ENCODE measurements around the gene CAGE1. TPM values are rescaled to one million over a fixed set of nuclear protein-coding genes. Genes with fewer than 3 reads are reported as not detected.

The CAGE1 gene
- polyA plus RNA-seq, 1 donor (not counting 4 experiments of a cell fraction or from before 2014, with no cell fraction given) = 0.04 TPM

- H3K4me1 ChIP-seq (ENCODE audit: control insufficient read depth, extremely low read depth, insufficient read depth, low read length) = no peaks in the 10 kb centered on the region
- dilution Hi-C loops (cut with MboI; ENCODE audit: extremely low pct_ligation_motif_present, low sequenced_read_pairs) = loop anchor here (25.0 kb wide), 1 partner anchor 176 kb away; the partner anchor contains the start of gene SNRNP48
- no peak for TF ChIP-seq EZH2 (IDR thresholded peaks at IDR 0.05; ENCODE audit: low read length)
- H3K9me1 ChIP-seq (ENCODE audit: control insufficient read depth, extremely low read depth, insufficient read depth, low read length) = no peaks in the 10 kb centered on the region
- FAIRE-seq = no peak
- H3K4me2 ChIP-seq (ENCODE audit: control insufficient read depth, extremely low read depth, insufficient read depth, low read depth, low read length) = no peak overlapping the region
- H4K20me1 ChIP-seq (ENCODE audit: control insufficient read depth, extremely low read depth, insufficient read depth, low read length) = no peaks in the 10 kb centered on the region
- H3K27me3 ChIP-seq (ENCODE audit: control insufficient read depth, extremely low read depth, insufficient read depth, low read length) = no peaks in the 10 kb centered on the region
- H3K9me3 ChIP-seq (ENCODE audit: control insufficient read depth, low read depth, low read length) = no peaks in the 10 kb centered on the region
- H3K79me2 ChIP-seq (ENCODE audit: control insufficient read depth, insufficient read depth, low read length) = no peaks in the 10 kb centered on the region
- no peak for DNase-seq (ENCODE audit: low read depth, low spot score)
- H2AFZ ChIP-seq (ENCODE audit: control insufficient read depth, low read length) = no peak overlapping the region
- H3K4me3 ChIP-seq (ENCODE audit: control insufficient read depth in 2 of 3, extremely low read depth in 1 of 3, insufficient read depth in 2 of 3, low read depth in 1 of 3, low read length in 3 of 3) = no peak overlapping the region
- H3K9ac ChIP-seq (ENCODE audit: control insufficient read depth, extremely low read depth, insufficient read depth, low read length) = no peak overlapping the region
- no peak overlapping the region for H3K27ac ChIP-seq (ENCODE audit: control insufficient read depth, insufficient read depth, low read length)
- peaks cover 12 to 25% of the 10 kb centered on the region in 2 experiments for H3K36me3 ChIP-seq (ENCODE audit: control insufficient read depth in 2 of 2, extremely low read depth in 1 of 2, insufficient read depth in 2 of 2, low read length in 2 of 2)
Measured at GRCh38 chr6:7411328-7411727, 21.8 kb upstream of the CAGE1 start.

GRCh38 chr6:7410851-7411250, 21.3 kb upstream of the CAGE1 start:
- Histone ChIP-seq H3K79me2 (ENCODE audit: control insufficient read depth, insufficient read depth, low read length) (no peaks in the 10 kb centered on the region), H4K20me1 (ENCODE audit: control insufficient read depth, extremely low read depth, insufficient read depth, low read length) (no peaks in the 10 kb centered on the region), H3K9me1 (ENCODE audit: control insufficient read depth, extremely low read depth, insufficient read depth, low read length) (no peaks in the 10 kb centered on the region), H3K4me3 (ENCODE audit: control insufficient read depth in 2 of 3, extremely low read depth in 1 of 3, insufficient read depth in 2 of 3, low read depth in 1 of 3, low read length in 3 of 3) (no peak overlapping the region), H2AFZ (ENCODE audit: control insufficient read depth, low read length) (no peak overlapping the region), H3K4me1 (ENCODE audit: control insufficient read depth, extremely low read depth, insufficient read depth, low read length) (no peaks in the 10 kb centered on the region), H3K27ac (ENCODE audit: control insufficient read depth, insufficient read depth, low read length) (no peak overlapping the region), H3K9me3 (ENCODE audit: control insufficient read depth, low read depth, low read length) (no peaks in the 10 kb centered on the region), H3K36me3 (ENCODE audit: control insufficient read depth in 2 of 2, extremely low read depth in 1 of 2, insufficient read depth in 2 of 2, low read length in 2 of 2) (peaks cover 12 to 25% of the 10 kb centered on the region in 2 experiments), H3K9ac (ENCODE audit: control insufficient read depth, extremely low read depth, insufficient read depth, low read length) (no peak overlapping the region), H3K27me3 (ENCODE audit: control insufficient read depth, extremely low read depth, insufficient read depth, low read length) (no peaks in the 10 kb centered on the region), H3K4me2 (ENCODE audit: control insufficient read depth, extremely low read depth, insufficient read depth, low read depth, low read length) (no peak overlapping the region)
- DNase-seq (ENCODE audit: low read depth, low spot score) (no peak), FAIRE-seq (no peak)
- TF ChIP-seq EZH2 (IDR thresholded peaks at IDR 0.05; ENCODE audit: low read length) (no peak), CTCF (optimal IDR thresholded peaks at IDR 0.05 in 1 of 3, IDR thresholded peaks at IDR 0.05 in 1 of 3, conservative IDR thresholded peaks at IDR 0.05 in 1 of 3; ENCODE audit: extremely low read depth in 1 of 3, insufficient read depth in 2 of 3, low read length in 3 of 3) (no peak)
- dilution Hi-C loops (cut with MboI; ENCODE audit: extremely low pct_ligation_motif_present, low sequenced_read_pairs) = loop anchor here (25.0 kb wide), 1 partner anchor 176 kb away; the partner anchor contains the start of gene SNRNP48

- FAIRE-seq (no peak), DNase-seq (ENCODE audit: low read depth, low spot score) (no peak)
- Histone ChIP-seq H3K27ac (ENCODE audit: control insufficient read depth, insufficient read depth, low read length) (no peak overlapping the region), H3K36me3 (ENCODE audit: control insufficient read depth in 2 of 2, extremely low read depth in 1 of 2, insufficient read depth in 2 of 2, low read length in 2 of 2) (peaks cover 15 to 27% of the 10 kb centered on the region in 2 experiments), H4K20me1 (ENCODE audit: control insufficient read depth, extremely low read depth, insufficient read depth, low read length) (no peaks in the 10 kb centered on the region), H3K9me3 (ENCODE audit: control insufficient read depth, low read depth, low read length) (no peaks in the 10 kb centered on the region), H3K79me2 (ENCODE audit: control insufficient read depth, insufficient read depth, low read length) (no peaks in the 10 kb centered on the region), H3K9me1 (ENCODE audit: control insufficient read depth, extremely low read depth, insufficient read depth, low read length) (no peaks in the 10 kb centered on the region), H3K4me1 (ENCODE audit: control insufficient read depth, extremely low read depth, insufficient read depth, low read length) (no peaks in the 10 kb centered on the region), H3K9ac (ENCODE audit: control insufficient read depth, extremely low read depth, insufficient read depth, low read length) (no peak overlapping the region), H2AFZ (ENCODE audit: control insufficient read depth, low read length) (no peak overlapping the region), H3K4me2 (ENCODE audit: control insufficient read depth, extremely low read depth, insufficient read depth, low read depth, low read length) (no peak overlapping the region), H3K27me3 (ENCODE audit: control insufficient read depth, extremely low read depth, insufficient read depth, low read length) (no peaks in the 10 kb centered on the region), H3K4me3 (ENCODE audit: control insufficient read depth in 2 of 3, extremely low read depth in 1 of 3, insufficient read depth in 2 of 3, low read depth in 1 of 3, low read length in 3 of 3) (no peak overlapping the region)
- dilution Hi-C loops (cut with MboI; ENCODE audit: extremely low pct_ligation_motif_present, low sequenced_read_pairs) = loop anchor here (25.0 kb wide), 1 partner anchor 178 kb away; the partner anchor contains the start of gene SNRNP48
- no peak for TF ChIP-seq CTCF (optimal IDR thresholded peaks at IDR 0.05 in 1 of 3, IDR thresholded peaks at IDR 0.05 in 1 of 3, conservative IDR thresholded peaks at IDR 0.05 in 1 of 3; ENCODE audit: extremely low read depth in 1 of 3, insufficient read depth in 2 of 3, low read length in 3 of 3)
- no peak for TF ChIP-seq EZH2 (IDR thresholded peaks at IDR 0.05; ENCODE audit: low read length)
Measured at GRCh38 chr6:7409740-7410139, 20.2 kb upstream of the CAGE1 start.

Measured in keratinocyte (primary cell).